Amniotic epithelial cell (primary cell): ENCODE measurements around the gene CCL20.

ENCODE experiments used
- DNase-seq: peaks from one replicate; pipeline ENCODE4 v3.0.0-alpha.2; 2010; ENCODE audit warnings: low read depth

The CCL20 gene

DNA sequence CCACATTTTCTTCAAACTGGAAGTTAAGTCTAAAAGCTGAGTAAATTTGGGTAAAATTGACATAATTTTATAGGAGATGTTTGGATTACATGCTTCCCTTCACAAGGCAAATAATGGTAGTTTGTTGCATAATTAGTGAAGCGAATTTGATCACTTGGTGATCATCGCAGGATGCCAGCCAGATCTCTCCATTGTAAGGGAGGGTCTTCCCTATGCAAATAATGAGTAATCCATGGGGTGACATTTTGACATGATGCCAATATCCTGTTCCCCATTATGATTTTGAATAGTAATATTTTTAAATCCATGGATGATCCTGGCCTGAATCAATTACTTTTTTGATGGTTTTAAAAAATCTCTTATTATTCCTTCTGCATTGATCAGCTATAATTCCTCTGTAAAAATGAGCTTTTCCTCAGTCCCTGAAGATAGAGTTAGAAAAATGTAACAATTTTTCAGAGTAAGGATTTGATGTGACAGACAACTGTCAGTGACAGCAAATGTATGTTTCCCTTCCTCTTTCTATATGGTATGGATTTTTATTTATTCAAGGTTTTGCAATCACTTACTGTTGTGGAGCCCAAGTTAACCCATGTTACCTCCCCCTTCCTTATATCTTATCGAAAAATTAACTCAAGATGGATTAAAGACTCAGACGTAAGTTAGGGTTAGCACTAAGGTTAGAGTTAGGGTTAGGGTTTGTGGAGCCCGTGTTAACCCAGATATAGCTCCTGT is 21.4 kb downstream of the CCL20 start:
- no peak for DNase-seq

DNA sequence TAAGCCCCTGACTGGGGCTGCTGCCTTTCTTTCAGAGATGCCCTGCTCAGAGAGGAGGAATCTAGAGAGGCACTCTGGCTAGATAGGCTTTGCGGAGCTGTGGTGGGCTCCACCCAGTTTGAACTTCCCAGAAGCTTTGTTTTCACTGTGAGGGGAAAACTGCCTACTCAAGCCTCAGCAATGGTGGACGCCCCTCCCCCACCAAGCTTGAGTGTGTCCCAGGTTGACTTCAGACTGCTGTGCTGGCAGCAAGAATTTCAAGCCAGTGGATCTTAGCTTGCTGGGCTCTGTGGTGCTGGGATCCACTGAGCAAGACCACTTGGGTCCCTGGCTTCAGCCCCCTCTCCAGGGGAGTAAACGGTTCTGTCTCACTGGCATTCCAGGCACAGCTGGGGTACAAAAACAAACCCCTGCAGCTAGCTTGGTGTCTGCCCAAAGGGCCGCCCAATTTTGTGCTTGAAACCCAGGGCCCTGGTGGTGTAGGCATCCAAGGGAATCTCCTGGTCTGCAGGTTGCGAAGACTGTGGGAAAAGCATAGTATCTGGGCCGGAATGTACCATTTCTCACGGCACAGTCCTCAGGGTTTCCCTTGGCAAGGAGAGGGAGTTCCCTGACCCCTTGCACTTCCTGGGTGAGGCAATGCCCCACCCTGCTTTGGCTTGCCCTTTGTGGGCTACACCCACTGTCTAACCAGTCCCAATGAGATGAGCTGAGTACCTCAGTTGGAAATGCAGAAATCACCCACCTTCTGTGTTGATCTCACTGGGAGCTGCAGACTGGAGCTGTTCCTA is 25.9 kb downstream of the CCL20 start:
- peak; percentile 40 for DNase-seq

DNA sequence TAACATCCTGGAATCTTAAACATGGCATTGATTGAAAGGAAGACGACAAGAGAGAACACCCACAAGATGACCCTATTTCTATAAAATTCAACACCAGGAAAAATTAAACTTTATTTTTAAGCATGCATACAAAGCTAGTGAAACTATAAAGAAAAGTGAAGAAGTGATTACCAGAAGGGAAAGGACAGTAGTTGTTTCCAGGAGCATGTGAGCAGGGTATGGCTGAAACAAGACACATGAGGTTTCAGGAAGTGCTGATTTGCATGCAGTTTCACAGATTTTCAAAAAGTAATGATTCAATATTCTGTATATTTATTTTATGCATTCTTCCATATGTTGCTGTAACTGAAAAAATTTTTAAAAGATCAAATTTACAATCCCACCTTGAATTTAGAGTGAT is 33.2 kb downstream of the CCL20 start:
- DNase-seq, result no peak

DNA sequence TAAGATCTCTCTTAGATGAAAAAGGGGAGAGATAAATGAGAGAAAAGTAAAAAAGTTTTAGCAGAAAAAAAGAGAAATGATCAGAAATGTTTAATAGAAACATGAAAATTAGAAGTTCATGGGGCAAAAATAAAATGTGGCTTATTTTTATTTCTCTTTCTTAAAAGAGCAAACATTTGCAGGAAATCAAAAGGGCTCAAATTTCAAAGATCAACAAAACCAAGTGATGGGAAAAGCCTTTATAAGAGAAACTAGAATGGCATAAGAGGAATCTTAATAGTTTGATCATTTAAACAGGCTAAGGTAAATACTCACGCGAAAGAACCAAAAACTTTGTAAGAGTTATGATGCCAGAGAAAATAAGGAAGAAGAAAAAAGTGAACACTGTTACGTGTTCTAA is 34.5 kb downstream of the CCL20 start:
- DNase-seq, result no peak

DNA sequence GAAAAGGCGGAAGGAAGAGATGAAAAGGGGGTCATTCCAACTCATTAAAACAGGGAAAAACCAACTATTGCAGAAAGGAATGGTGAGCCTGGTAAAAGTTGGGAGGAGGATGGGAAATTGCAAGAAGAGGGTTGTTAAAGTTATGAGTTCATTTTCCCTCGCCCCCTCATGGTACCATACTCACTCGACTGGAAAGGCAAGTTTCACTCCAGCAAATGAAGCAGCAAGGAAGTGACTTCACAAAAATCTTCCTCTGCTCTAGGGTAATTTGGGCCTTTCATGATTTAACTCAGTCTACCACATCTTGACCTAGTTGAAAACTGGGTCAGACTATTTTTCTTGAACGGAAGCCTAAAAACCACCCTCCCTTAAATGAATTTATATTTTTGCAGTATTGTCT is 34.9 kb downstream of the CCL20 start:
- DNase-seq, result no peak

DNA sequence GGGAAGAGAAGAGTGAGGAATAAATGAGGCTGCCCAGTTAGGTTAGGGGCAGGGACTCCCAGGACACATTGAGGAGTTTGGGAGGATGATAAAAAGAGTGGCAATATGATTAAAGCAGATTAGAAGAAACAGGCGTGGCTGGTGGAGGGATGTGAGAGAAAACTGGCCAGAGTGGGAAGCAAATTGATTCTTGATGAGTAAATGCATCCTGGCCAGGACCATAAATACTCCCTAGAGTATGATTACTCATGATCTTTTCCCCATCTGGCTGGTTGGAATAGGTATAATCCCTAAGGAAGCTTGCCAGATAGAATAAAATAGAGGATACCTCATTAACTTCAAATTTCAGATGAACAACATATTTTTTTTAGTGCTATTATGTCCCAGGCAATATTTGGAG is 36.3 kb downstream of the CCL20 start:
- DNase-seq, result peak; percentile 50

DNA sequence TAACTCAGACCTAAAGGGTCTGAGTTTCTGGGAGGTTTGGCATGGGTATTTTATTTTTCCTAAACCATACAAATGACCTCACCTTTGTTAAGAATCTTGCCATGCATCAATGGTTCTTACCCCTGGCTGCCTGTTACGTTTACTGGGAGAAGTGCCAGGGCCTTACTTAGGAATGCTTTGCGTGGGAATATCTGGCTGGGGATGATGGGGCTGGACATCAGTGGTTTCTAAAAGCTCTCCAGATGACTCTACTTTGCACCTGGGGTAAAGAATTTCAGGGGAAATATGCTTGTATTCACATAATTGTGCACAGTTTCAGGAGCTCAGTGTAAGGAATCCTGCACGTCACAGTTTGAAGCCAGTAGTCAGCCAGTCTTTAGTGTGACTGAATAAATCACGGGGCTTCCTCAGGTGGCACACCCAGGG is 39.6 kb downstream of the CCL20 start:
- peak; percentile 96 for DNase-seq

DNA sequence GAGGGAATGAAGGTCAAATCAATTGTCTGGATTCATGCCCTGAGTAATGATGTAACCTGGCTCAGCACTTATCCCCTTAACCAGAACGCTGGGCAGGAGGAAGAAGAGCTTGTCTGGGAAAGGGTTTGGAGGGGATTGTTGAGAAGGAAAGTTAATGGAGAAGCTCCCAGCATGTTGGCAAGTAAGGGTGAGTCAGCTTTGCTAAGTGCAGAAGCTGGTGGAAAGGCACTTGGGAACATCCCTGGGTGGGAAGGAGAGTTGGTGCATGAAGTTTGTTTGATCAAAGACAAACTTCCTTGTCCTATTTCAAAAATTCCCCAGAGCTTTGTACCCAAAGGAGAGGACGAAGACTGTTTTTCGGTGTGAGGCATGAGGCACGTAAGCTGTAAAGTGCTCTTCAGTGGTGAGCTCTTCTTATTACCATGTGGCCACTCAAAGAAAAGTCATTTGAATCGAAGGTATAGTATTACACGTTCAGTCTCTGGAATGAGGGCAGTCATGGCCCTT is 40.2 kb downstream of the CCL20 start:
- peak; percentile 60 for DNase-seq

DNA sequence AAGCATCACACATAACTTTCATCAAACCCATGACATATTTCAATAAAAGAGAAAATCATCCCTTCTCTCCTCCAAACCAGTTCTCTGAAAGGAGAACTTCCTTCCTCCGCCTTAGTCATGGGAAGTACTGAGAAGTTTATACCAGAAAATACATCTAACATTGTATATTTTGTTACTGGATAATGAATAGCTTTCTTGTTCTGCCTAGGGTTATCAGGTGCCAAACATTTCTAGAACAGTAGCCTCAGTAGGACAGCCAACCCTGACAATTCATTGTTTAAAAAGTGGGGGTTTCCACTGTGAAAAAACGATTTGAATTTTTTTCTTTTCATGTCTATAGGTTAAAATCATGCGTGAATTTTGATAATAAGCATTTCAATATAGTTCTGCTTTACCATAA is 41.8 kb downstream of the CCL20 start:
- DNase-seq, result no peak

DNA sequence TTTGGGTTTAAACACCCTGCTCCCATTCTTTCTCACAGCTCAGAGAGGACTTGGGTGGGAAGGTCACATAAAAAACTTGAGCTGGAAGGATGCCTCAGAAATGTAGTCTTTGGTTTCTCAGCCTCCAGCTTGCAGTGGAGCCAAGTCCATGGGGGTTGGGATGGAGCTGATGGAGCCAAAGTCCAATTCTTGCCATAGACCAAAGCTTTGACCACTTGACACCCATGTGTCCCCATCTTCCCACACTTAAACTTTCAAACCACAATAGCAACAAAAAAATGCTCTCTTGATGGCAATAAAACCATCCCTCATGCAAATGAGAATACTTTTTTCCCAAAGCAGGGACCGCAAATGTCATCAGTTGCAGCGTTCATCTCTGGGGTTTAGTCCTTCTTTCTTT is 43.1 kb downstream of the CCL20 start:
- no peak for DNase-seq

DNA sequence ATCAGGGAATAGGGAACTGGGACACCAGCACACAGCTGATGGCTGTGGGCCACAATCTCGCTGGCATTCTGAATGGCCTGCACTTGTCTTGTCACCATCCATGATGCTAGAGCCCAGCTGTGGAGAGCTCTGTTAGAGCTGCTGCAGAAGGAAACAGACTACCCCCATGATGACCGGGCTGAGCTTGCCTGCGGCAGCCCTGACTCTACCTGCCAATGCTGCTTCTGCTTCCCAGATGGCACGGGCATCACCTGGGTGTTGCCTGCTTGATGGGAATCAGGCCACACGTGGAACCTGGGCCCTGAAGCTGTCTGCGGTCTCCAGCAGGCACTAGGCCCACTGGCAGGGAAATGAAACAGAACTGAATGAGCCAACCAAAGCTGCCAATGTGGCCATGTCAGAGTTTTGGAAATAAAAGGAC is 46.6 kb downstream of the CCL20 start:
- DNase-seq, result no peak

DNA sequence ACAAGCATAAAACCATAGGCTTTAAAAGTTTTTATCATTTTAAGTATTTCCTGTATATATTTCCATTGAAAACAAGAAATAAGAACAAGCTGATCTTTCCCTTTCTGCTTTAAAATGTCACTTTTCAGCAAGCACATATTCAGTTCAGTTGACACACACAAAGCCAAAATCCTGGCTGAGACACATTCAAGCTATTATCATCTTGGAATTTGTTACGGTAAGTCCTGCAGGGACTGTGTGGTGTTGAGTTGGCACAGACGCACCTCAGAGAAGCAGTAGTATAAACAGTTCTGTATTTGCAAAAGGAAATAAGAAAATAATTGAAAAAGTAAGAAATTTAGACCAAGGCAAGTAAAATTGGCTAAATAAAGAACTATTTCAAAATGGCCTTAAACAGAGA is 47.4 kb downstream of the CCL20 start:
- DNase-seq, result no peak

DNA sequence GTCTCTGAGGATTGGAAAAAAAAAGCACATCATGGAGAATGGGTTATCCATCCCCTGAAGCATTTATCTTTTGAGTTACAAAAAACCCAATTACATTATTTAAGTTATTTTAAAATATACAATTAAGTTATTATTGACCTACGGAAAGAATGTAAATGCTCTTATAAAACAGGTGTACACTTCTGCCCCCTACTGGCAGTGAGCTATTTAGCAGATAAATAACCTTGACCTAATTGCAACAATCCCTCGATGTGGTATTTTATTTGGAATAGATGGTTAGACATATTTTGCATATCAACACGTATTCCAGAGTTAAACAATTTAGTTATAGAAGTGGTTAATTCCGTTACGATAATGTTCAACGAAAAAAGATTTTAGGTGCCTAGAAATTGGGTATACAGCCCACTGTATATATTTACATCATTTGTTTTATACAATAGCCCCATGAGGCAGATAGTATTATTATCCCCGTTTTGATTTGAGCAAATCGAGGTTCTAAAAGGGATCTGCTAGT is 48.6 kb downstream of the CCL20 start:
- DNase-seq, result peak; percentile 73

DNA sequence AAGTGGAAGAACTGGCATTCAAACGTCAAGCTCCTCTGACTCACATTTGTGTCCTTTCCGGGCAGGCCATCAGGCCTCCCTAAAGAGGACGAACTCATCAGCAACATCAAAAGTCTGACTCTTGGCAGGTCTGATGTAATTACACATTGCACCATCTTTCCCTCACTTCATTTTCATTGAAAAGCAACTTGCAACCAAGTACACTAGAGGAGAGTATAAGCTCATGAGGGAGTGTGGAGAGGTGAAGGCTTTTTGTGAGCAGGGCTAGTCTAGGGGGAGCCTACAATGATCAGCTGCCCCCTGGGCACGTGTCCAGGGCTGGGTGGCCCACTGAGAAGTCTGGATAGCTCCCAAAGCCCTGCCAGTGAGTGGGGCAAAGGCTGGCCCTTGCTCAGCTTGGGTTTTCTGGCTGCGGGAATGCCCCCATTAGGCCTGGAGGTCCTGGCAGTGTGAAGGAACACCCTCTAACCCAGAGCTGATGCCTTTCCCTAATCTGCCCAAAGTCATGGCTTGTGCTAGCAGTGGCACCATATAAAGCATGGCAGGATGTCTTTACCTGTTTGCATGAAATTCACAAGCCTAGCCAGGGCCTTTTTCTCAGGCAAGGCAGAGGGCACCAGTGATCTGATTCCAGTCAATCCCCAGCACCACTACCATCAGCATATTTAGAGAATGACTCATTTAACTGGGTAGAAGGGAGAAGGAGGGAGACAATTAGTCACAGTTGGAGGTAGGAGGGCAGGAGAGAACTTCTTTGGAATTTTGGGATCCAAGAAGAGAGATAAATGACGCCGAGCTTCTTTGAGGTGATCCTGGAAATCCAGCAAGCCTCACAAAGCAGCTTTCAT is 49.3 kb downstream of the CCL20 start:
- peak; percentile 95 for DNase-seq

DNA sequence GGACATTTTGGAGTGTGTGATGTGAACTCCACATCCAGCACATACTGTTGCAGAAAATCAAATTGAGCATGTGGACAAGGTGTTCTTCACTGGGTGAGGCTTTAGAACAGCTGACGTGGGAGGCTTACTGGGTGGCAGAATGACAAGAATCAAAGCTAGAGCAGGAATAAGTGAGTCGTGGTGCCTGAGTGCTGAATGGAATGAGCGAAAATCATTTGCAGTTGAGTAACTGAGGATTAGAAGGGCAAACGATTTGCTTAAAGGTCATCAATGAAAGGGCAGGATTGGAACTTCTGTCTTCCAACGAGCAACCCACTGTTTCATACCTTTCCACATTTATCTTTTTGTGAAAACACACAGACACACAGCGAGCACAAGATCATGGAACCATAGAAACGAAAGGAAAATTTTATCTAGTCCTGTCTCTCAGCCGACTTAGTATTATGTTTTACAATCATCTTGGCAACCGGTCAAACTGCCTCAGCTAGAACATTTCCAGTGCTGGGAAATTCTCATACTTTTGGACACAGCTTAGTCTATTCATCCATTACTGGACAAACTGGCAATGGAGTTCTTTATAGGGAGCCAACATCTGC is 50.6 kb downstream of the CCL20 start:
- DNase-seq, result peak; percentile 94

DNA sequence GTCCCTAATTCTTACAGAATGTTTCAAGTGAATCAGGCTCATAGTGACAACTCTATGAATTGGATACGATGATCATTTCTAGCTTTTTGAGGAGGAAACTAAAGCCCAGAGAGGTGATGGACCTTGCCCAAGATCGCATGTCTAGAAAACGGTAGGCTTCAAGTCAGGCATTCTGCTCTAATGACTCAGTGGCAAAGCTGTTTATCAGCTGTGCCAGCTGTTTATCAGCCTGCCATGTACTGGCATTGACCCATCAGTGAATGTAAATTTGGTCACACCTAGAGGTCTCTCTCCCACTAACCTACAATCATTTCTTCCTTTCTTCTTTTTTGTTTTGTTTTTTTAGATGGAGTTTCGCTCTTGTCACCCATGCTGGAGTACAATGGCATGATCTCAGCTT is 51.6 kb downstream of the CCL20 start:
- peak; percentile 29 for DNase-seq
